Choroid plexus epithelial cell (primary cell): Measurements from ENCODE around the gene NAV3.

ENCODE experiments used
- DNase-seq: peaks from one replicate; pipeline ENCODE4 v3.0.0-alpha.2; 2010; ENCODE audit warnings: low read depth
- H3K4me3 ChIP-seq: 2 replicates; pipeline ENCODE4 v1.5.1; 2011; ENCODE audit warnings: low read depth, mild to moderate bottlenecking, control low read depth, low read length, moderate library complexity
- TF ChIP-seq, protein P1 (sequence below): conservative IDR thresholded peaks from 2 replicates; pipeline ENCODE4 v1.5.1; 2011; ENCODE audit warnings: low read depth, mild to moderate bottlenecking, control low read depth, inconsistent platforms, low read length, moderate library complexity

Gene NAV3

DNA sequence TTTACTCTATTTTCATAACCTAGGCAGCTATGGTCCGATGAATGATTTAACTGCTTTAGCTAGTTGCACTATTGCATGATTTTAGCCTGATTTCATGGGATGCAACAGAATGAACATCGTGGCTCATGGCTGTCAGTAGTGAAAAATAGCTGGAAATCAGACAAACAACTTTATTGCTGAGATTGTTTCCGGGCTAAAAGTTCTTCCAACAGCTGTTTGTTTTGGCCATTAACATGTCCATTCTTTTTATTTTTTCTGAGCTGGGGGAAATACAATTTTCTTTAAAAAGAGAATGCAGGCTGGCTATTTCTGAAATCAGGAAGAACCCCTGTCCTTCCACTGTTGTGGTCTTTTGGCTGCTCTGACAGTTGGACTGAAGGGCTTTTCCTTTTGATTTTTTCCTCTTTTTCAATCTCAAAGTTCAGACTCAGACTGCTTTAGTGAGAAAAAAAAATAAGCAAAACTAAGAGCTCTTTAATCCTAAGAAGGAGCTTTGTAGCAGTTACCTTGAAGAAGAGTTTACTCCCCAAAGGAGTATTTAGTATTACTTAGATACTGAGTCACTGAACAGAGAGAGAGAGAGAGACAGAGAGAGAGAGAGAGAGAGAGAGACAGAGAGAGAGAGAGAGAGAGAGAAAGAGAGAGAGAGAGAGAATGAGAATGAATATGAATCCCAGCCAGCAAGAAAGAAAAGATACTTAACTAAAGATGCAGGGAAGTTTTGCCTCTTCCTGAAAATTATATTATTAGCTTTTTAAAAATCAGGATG lies at the start of gene NAV3:
NAV3 (plus strand) TSS at position 312 of the 769 bp plus-strand sequence. CDS start 568 bp downstream, outside the sequence.
- TF ChIP-seq, protein P1, sequence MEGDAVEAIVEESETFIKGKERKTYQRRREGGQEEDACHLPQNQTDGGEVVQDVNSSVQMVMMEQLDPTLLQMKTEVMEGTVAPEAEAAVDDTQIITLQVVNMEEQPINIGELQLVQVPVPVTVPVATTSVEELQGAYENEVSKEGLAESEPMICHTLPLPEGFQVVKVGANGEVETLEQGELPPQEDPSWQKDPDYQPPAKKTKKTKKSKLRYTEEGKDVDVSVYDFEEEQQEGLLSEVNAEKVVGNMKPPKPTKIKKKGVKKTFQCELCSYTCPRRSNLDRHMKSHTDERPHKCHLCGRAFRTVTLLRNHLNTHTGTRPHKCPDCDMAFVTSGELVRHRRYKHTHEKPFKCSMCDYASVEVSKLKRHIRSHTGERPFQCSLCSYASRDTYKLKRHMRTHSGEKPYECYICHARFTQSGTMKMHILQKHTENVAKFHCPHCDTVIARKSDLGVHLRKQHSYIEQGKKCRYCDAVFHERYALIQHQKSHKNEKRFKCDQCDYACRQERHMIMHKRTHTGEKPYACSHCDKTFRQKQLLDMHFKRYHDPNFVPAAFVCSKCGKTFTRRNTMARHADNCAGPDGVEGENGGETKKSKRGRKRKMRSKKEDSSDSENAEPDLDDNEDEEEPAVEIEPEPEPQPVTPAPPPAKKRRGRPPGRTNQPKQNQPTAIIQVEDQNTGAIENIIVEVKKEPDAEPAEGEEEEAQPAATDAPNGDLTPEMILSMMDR = no peak
- no peak within 1 kb of the TSS for H3K4me3 ChIP-seq
- peak; percentile 58 for DNase-seq

DNA sequence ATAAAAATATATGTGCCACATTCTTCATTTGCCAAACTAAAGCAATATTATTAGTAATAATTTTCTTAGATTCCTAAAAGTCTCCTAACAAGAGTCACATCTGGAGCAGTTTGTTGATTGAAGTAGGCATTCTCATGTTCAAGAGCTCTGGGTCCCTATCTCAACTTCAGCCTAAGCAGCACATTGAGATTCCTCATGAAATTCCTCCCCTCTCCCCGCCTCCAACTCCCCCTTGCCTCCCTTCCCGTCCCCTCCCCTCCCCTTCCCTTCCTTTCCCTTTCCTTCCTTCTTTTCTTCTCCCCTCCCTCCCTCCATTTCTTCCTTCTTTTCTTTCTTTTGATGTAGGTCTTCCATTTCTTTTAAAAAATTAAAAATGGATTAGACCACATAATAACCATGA lies 48.7 kb upstream of the NAV3 start:
- no peak for DNase-seq
- TF ChIP-seq, protein P1 = no peak
- no peak overlapping the region for H3K4me3 ChIP-seq

GRCh38 chr12:77782766-77783165 lies 47.9 kb upstream of the NAV3 start:
- H3K4me3 ChIP-seq = no peak overlapping the region
- TF ChIP-seq, protein P1 = no peak
- no peak for DNase-seq

DNA sequence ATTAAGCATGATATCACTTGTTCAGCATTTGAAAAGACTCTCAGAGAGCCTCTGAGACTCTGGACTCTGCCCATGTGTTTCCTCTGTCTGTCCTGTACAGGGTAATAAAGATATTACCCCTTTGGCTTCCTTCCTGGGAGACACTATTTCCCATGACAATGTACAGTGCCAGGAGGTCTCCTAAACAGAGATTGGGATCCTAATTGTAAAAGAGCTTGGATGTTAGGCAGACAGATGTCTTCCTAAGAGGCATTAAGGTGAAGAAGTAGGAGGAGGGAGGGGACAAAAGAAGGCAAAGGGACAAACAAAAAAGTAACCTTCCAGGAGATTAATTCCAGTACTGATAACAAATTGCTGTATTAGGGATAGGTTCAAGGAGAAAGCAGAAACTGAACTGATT lies 45.5 kb upstream of the NAV3 start:
- H3K4me3 ChIP-seq = no peak overlapping the region
- TF ChIP-seq, protein P1 = no peak
- DNase-seq = no peak

DNA sequence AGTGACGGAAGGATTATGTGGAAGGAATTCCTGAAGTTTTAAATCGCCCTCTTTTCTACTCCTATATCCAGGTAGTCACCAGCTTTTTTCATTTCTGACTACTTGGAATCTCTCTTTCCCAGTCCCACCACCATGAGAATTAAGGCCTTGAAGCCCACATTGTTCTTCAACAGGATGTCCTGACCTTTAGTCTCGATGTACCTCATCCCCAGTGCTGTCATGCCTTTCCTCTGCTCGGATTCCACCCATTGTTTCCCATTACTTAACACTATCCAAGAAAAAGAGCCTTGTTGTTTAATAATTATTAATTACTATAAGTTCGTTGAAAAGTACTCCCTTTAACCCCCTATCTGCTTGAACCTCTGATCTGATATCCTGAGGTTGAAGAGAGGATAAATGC lies 44.0 kb upstream of the NAV3 start:
- TF ChIP-seq, protein P1 = no peak

GRCh38 chr12:77788231-77789168 lies 42.2 kb upstream of the NAV3 start:
- H3K4me3 ChIP-seq = no peak overlapping the region
- TF ChIP-seq, protein P1 = no peak
- no peak for DNase-seq

More for the DNA sequence above, 44.0 kb upstream of the NAV3 start:
- no peak for DNase-seq
- H3K4me3 ChIP-seq = no peak overlapping the region
